ENCODE measurements around the gene GHITM.
A peak's percentile ranks its signal among the peaks of the same experiment; 100 is the strongest.
"Not testable (repeated sequence)": the region's sequence is repeated elsewhere in the genome, so short reads cannot be mapped to it uniquely, and the experiment has no call there.

The GHITM gene

GRCh38 chr10:84114088-84114667 is 25.1 kb upstream of the GHITM start:
- DNase-seq (ENCODE audit: low read depth), result no peak
- TF ChIP-seq CTCF (IDR thresholded peaks at IDR 0.05; ENCODE audit: insufficient read depth, low read depth, low read length, missing control alignments), result peak; percentile 18
- no peak overlapping the region for H3K4me3 ChIP-seq (ENCODE audit: low read depth, low read length)

- not testable (repeated sequence) for DNase-seq (ENCODE audit: low read depth); H3K4me3 ChIP-seq (ENCODE audit: low read depth, low read length)
These were observed 22.1 kb upstream of the GHITM start for GRCh38 chr10:84117204-84117603.

- no peak for DNase-seq (ENCODE audit: low read depth)
- no peak for TF ChIP-seq CTCF (IDR thresholded peaks at IDR 0.05; ENCODE audit: insufficient read depth, low read depth, low read length, missing control alignments)
- H3K4me3 ChIP-seq (ENCODE audit: low read depth, low read length), result no peak overlapping the region
These were observed 21.5 kb upstream of the GHITM start for GRCh38 chr10:84117686-84118394.

GRCh38 chr10:84118395-84119006 is 20.8 kb upstream of the GHITM start:
- no peak overlapping the region for H3K4me3 ChIP-seq (ENCODE audit: low read depth, low read length)
- TF ChIP-seq CTCF (IDR thresholded peaks at IDR 0.05; ENCODE audit: insufficient read depth, low read depth, low read length, missing control alignments), result no peak
- no peak for DNase-seq (ENCODE audit: low read depth)

GRCh38 chr10:84123362-84123761 is 15.9 kb upstream of the GHITM start:
- H3K4me3 ChIP-seq (ENCODE audit: low read depth, low read length), result no peak overlapping the region
- DNase-seq (ENCODE audit: low read depth), result no peak
- no peak for TF ChIP-seq CTCF (IDR thresholded peaks at IDR 0.05; ENCODE audit: insufficient read depth, low read depth, low read length, missing control alignments)

GRCh38 chr10:84125910-84126784 is 13.2 kb upstream of the GHITM start:
- H3K4me3 ChIP-seq (ENCODE audit: low read depth, low read length), result not testable (repeated sequence)
- DNase-seq (ENCODE audit: low read depth), result peak; percentile 10

- no peak for TF ChIP-seq CTCF (IDR thresholded peaks at IDR 0.05; ENCODE audit: insufficient read depth, low read depth, low read length, missing control alignments)
- DNase-seq (ENCODE audit: low read depth), result no peak
- no peak overlapping the region for H3K4me3 ChIP-seq (ENCODE audit: low read depth, low read length)
These were observed 12.5 kb upstream of the GHITM start for GRCh38 chr10:84126785-84127167.

Measured in GM12865 (cell line).